IgD-negative memory B cell (primary cell): ENCODE data around the gene THAP3. TPM values are rescaled to one million over a fixed set of nuclear protein-coding genes. Genes with fewer than 3 reads are reported as not detected.
A peak's percentile ranks its signal among the peaks of the same experiment; 100 is the strongest.

Experiments
- H3K27ac Mint-ChIP-seq, 3 donors: one replicate each; pipeline ENCODE4 v1.8.0; 2020 to 2022; ENCODE audit warnings: mild to moderate bottlenecking in 3 of 3, mixed read lengths in 3 of 3, moderate library complexity in 1 of 3
- H3K27me3 Mint-ChIP-seq: one replicate; pipeline ENCODE4 v1.8.0; 2021; ENCODE audit warnings: mixed read lengths
- H3K36me3 Mint-ChIP-seq: one replicate; pipeline ENCODE4 v1.8.0; 2020; ENCODE audit warnings: mild to moderate bottlenecking, mixed read lengths
- H3K4me1 Mint-ChIP-seq, 3 donors: one replicate each; pipeline ENCODE4 v1.8.0; 2020 to 2022; ENCODE audit warnings: mixed read lengths in 3 of 3, mild to moderate bottlenecking in 1 of 3
- H3K4me3 Mint-ChIP-seq, 4 donors: one replicate each; pipeline ENCODE4 v1.8.0; 2020 to 2022; ENCODE audit warnings: mild to moderate bottlenecking in 4 of 4, mixed read lengths in 4 of 4, moderate library complexity in 3 of 4
- H3K9me3 Mint-ChIP-seq, 3 donors: one replicate each; pipeline ENCODE4 v1.8.0; 2020 to 2021; ENCODE audit warnings: mixed read lengths in 3 of 3, mild to moderate bottlenecking in 1 of 3
- polyA plus RNA-seq: library from polyadenylated mRNA; unstranded; fragments of 300-500 nt; fragmentation: Illumina TruSeq; gene quantifications from one replicate; pipeline ENCODE4 v1.2.3, GENCODE V29; 2021

The THAP3 gene
- polyA plus RNA-seq, result 28.4 TPM

- peaks cover 6 to 25% (median 11%) of the 10 kb centered on the region in 3 donors for H3K4me1 Mint-ChIP-seq
- peak within 1 kb of the TSS; percentile 85 to 93 (median 93) for H3K4me3 Mint-ChIP-seq
- H3K27me3 Mint-ChIP-seq, result no peaks in the 10 kb centered on the region
- no peaks in the 10 kb centered on the region for H3K9me3 Mint-ChIP-seq
- peak within 1 kb of the TSS; percentile 68 to 86 (median 76) for H3K27ac Mint-ChIP-seq
- H3K36me3 Mint-ChIP-seq, result peaks cover 3% of the 10 kb centered on the region
Measured at GRCh38 chr1:6624710-6625583, at the start of gene THAP3. Gene THAP3, plus strand, starts transcription at chr1:6624868. Its CDS starts 351 bp downstream, at chr1:6625219.

- Mint-ChIP-seq H3K4me3 (peak overlapping the region in 1 of 4 donors; percentile 89), H3K9me3 (no peaks in the 10 kb centered on the region), H3K4me1 (peaks cover 12 to 26% (median 14%) of the 10 kb centered on the region in 3 donors), H3K27ac (peak overlapping the region in 2 of 3 donors; percentile 88 to 99), H3K27me3 (no peaks in the 10 kb centered on the region), H3K36me3 (no peaks in the 10 kb centered on the region)
Measured at GRCh38 chr1:6577831-6578525, 46.7 kb upstream of the THAP3 start.

- H3K4me3 Mint-ChIP-seq, result peak overlapping the region in 3 of 4 donors; percentile 89 to 97 (median 96)
Measured at GRCh38 chr1:6578624-6579373, 45.9 kb upstream of the THAP3 start.

GRCh38 chr1:6579374-6580118, 45.1 kb upstream of the THAP3 start, which contains the start of gene ZBTB48:
Gene ZBTB48, plus strand, starts transcription at chr1:6579994. Its CDS starts 616 bp downstream, at chr1:6580610.
- Mint-ChIP-seq H3K27me3 (no peaks in the 10 kb centered on the region), H3K36me3 (no peaks in the 10 kb centered on the region), H3K4me3 (peak within 1 kb of the TSS; percentile 89 to 99 (median 96)), H3K27ac (peak within 1 kb of the TSS; percentile 88 to 99 (median 97)), H3K9me3 (no peaks in the 10 kb centered on the region), H3K4me1 (peaks cover 12 to 27% (median 14%) of the 10 kb centered on the region in 3 donors)

More at GRCh38 chr1:6578624-6579373, 45.9 kb upstream of the THAP3 start:
- Mint-ChIP-seq H3K4me1 (peaks cover 12 to 26% (median 14%) of the 10 kb centered on the region in 3 donors), H3K27me3 (no peaks in the 10 kb centered on the region), H3K9me3 (no peaks in the 10 kb centered on the region), H3K27ac (peak overlapping the region; percentile 88 to 99 (median 97)), H3K36me3 (no peaks in the 10 kb centered on the region)

GRCh38 chr1:6580119-6580592, 44.5 kb upstream of the THAP3 start:
- Mint-ChIP-seq H3K4me3 (peak overlapping the region; percentile 89 to 99 (median 96)), H3K36me3 (no peaks in the 10 kb centered on the region), H3K27ac (peak overlapping the region; percentile 88 to 99 (median 97)), H3K4me1 (peaks cover 12 to 31% (median 17%) of the 10 kb centered on the region in 3 donors), H3K9me3 (no peaks in the 10 kb centered on the region), H3K27me3 (no peaks in the 10 kb centered on the region)

GRCh38 chr1:6580593-6581409, 43.9 kb upstream of the THAP3 start:
- Mint-ChIP-seq H3K36me3 (no peaks in the 10 kb centered on the region), H3K27ac (peak overlapping the region; percentile 88 to 99 (median 97)), H3K27me3 (no peaks in the 10 kb centered on the region), H3K4me1 (peaks cover 12 to 31% (median 17%) of the 10 kb centered on the region in 3 donors), H3K9me3 (no peaks in the 10 kb centered on the region), H3K4me3 (peak overlapping the region; percentile 89 to 99 (median 96))

GRCh38 chr1:6581561-6582305, 42.9 kb upstream of the THAP3 start:
- Mint-ChIP-seq H3K36me3 (no peaks in the 10 kb centered on the region), H3K9me3 (no peaks in the 10 kb centered on the region), H3K4me3 (peak overlapping the region; percentile 53 to 99 (median 87)), H3K27ac (peak overlapping the region; percentile 47 to 86 (median 72)), H3K4me1 (peaks cover 12 to 31% (median 17%) of the 10 kb centered on the region in 3 donors), H3K27me3 (no peaks in the 10 kb centered on the region)

GRCh38 chr1:6582370-6582769, 42.3 kb upstream of the THAP3 start:
- H3K36me3 Mint-ChIP-seq, result no peaks in the 10 kb centered on the region
- peak overlapping the region in 2 of 3 donors; percentile 31 to 72 for H3K27ac Mint-ChIP-seq
- H3K4me1 Mint-ChIP-seq, result peaks cover 12 to 32% (median 19%) of the 10 kb centered on the region in 3 donors
- peak overlapping the region; percentile 53 to 89 (median 75) for H3K4me3 Mint-ChIP-seq
- no peaks in the 10 kb centered on the region for H3K9me3 Mint-ChIP-seq
- no peaks in the 10 kb centered on the region for H3K27me3 Mint-ChIP-seq

- peak overlapping the region in 1 of 3 donors; percentile 12 for H3K27ac Mint-ChIP-seq
- H3K27me3 Mint-ChIP-seq, result no peaks in the 10 kb centered on the region
- no peak overlapping the region for H3K4me3 Mint-ChIP-seq
- peaks cover 12 to 32% (median 22%) of the 10 kb centered on the region in 3 donors for H3K4me1 Mint-ChIP-seq
- H3K9me3 Mint-ChIP-seq, result no peaks in the 10 kb centered on the region
- H3K36me3 Mint-ChIP-seq, result no peaks in the 10 kb centered on the region
Measured at GRCh38 chr1:6584126-6585080, 40.3 kb upstream of the THAP3 start.

GRCh38 chr1:6585081-6585722, 39.5 kb upstream of the THAP3 start:
- peaks cover 6 to 27% (median 18%) of the 10 kb centered on the region in 3 donors for H3K4me1 Mint-ChIP-seq
- H3K27me3 Mint-ChIP-seq, result no peaks in the 10 kb centered on the region
- H3K27ac Mint-ChIP-seq, result peak overlapping the region in 1 of 3 donors; percentile 12
- H3K36me3 Mint-ChIP-seq, result no peaks in the 10 kb centered on the region
- H3K4me3 Mint-ChIP-seq, result no peak overlapping the region
- no peaks in the 10 kb centered on the region for H3K9me3 Mint-ChIP-seq

GRCh38 chr1:6585841-6586240, 38.8 kb upstream of the THAP3 start:
- no peak overlapping the region for H3K4me3 Mint-ChIP-seq
- H3K4me1 Mint-ChIP-seq, result peaks cover 6 to 23% (median 17%) of the 10 kb centered on the region in 3 donors
- H3K9me3 Mint-ChIP-seq, result no peaks in the 10 kb centered on the region
- no peaks in the 10 kb centered on the region for H3K27me3 Mint-ChIP-seq
- H3K36me3 Mint-ChIP-seq, result no peaks in the 10 kb centered on the region
- H3K27ac Mint-ChIP-seq, result no peak overlapping the region
